ENCODE measurements around the gene MEGF8.

MEGF8 gene

DNA sequence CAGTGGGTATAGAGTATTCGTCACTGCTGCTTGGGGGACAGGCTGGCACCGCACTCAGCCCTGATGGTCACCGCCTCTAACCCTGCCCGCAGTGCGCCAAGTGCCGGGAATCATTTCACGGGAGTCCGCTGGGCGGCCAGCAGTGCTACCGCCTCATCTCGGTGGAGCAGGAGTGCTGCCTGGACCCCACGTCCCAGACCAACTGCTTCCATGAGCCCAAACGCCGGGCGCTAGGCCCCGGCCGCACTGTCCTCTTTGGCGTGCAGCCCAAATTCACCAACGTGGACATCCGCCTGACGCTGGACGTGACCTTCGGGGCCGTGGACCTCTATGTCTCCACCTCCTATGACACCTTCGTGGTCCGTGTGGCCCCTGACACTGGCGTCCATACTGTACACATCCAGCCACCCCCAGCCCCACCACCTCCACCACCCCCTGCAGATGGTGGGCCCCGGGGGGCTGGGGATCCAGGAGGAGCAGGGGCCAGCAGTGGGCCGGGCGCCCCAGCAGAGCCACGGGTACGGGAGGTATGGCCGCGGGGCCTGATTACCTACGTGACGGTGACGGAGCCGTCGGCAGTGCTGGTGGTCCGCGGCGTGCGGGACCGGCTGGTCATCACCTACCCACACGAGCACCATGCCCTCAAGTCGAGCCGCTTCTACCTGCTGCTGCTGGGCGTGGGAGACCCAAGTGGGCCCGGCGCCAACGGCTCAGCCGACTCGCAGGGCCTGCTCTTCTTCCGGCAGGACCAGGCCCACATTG is 50.2 kb downstream of the MEGF8 start:
- Mint-ChIP-seq H3K27ac (no peak overlapping the region), H3K4me3 (no peak overlapping the region), H3K27me3 (ENCODE audit: low read depth) (no peaks in the 10 kb centered on the region), H3K4me1 (ENCODE audit: low read depth) (no peaks in the 10 kb centered on the region), H3K36me3 (ENCODE audit: low read depth) (no peaks in the 10 kb centered on the region), H3K9me3 (no peaks in the 10 kb centered on the region)

DNA sequence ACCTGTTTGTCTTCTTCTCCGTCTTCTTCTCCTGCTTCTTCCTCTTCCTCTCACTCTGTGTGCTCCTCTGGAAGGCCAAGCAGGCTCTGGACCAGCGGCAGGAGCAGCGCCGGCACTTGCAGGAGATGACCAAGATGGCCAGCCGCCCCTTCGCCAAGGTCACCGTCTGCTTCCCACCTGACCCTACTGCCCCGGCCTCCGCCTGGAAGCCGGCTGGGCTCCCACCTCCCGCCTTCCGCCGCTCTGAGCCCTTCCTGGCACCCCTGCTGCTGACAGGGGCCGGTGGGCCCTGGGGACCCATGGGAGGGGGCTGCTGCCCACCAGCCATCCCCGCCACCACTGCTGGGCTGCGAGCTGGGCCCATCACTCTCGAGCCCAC is 50.7 kb downstream of the MEGF8 start:
- no peaks in the 10 kb centered on the region for H3K9me3 Mint-ChIP-seq
- no peak overlapping the region for H3K27ac Mint-ChIP-seq
- no peaks in the 10 kb centered on the region for H3K4me1 Mint-ChIP-seq (ENCODE audit: low read depth)
- no peak overlapping the region for H3K4me3 Mint-ChIP-seq
- no peaks in the 10 kb centered on the region for H3K27me3 Mint-ChIP-seq (ENCODE audit: low read depth)
- H3K36me3 Mint-ChIP-seq (ENCODE audit: low read depth), result no peaks in the 10 kb centered on the region

DNA sequence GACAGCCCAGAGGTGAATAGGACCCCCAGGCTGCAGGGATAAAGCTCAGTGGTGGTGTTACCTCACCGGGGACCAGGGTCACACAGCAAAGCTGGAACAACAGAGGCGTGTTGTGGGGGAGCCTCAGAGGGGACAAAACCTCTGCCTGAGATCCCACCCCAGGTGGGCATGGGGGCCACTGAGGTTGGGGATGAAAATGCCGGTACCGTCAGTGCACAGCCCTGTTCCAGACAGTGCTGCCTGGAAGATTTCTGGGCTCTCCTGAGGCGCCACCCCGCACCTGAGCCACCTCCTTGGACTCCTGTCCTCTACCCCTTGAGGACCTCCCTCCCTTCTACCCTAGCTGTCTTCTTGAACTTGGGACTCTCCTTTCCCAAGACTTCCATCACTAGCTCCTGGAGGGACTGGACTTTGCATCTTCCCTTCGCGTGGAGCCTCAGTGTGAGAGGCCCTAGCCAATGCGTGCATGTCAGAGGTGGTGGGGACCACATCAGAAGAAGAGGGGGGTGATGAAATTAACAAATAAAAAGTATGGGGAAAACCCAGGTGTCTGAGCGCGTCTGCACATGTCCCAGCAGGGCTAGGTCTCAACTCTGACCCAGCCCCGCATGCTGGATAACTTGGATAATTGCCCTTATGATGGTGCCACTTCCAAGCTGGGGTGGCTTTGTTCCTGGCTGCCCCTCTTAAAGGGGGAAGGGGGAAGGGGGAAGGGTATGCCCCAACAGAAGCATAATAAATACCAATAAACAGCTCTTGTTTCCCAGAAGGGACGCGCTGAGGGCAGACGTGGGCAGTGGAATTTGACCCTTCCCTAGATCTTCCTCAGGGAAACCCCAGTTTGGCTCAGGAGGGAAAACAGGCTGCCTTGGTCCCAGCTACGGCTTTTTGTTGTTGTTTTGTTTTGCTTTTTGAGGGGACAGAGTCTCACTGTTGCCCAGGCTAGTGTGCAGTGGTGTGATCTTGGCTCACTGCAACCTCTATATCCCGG is 53.1 kb downstream of the MEGF8 start:
- Mint-ChIP-seq H3K9me3 (no peaks in the 10 kb centered on the region), H3K36me3 (ENCODE audit: low read depth) (no peaks in the 10 kb centered on the region), H3K27ac (no peak overlapping the region), H3K4me3 (no peak overlapping the region), H3K27me3 (ENCODE audit: low read depth) (peaks cover 7% of the 10 kb centered on the region), H3K4me1 (ENCODE audit: low read depth) (no peaks in the 10 kb centered on the region)

DNA sequence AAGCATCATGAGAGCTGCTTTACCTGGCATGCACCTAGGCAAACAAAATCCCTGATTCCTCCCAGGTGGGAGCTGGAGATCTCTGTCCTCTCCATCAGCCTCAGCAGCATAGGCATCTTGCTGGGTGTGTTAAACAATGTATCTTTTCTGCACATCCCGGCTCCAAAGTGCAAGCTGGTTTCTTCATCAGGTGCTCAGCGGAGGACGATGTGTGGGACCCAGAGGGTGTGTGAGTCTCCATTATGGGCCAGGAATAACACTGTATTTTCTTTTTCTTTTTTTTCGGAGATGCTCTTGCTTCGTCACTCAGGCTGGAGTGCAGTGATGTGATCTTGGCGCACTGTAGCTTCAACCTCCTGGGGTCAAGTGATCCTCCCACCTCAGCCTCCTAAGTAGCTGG is 54.7 kb downstream of the MEGF8 start:
- no peaks in the 10 kb centered on the region for H3K9me3 Mint-ChIP-seq
- H3K4me3 Mint-ChIP-seq, result no peak overlapping the region

DNA sequence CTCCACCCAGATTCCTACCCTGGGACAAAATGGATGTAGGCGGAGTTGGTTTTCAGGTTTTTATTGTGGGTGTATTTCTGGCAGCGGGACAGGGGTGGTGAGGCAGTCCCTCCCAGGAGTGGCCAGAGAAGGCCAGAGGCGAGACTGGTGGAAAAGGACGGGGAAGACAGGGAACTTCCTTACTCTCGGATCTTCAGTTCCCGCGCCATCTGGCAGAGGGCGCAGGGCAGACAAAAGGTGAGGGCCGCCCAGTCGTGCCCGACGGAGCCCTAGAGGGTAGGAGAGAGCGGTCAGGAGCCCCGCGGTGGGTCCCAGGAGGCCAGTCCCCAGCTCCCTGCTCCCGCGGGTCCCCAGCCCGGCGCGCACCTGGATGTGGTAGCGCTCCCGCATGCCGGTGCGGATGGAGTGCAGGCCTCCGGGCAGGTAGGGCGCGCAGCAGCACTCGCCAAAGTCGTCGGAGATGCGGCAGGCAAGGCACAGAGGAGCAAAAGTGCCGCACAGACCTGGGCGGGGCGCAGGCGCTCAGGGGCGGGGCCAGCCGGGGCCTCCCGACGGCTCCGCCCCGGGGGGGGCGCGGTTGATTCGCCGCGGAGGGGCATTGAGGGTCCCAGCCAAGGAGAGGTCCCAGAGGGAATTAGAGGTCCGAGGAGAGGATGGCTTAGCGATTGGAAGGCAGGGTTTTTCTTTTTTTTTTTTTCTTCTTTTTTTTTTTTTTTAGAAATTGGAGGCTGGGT is 61.7 kb downstream of the MEGF8 start:
- Mint-ChIP-seq H3K36me3 (ENCODE audit: low read depth) (no peaks in the 10 kb centered on the region), H3K4me1 (ENCODE audit: low read depth) (peaks cover 5% of the 10 kb centered on the region), H3K27me3 (ENCODE audit: low read depth) (peaks cover 41% of the 10 kb centered on the region), H3K27ac (no peak overlapping the region), H3K9me3 (no peaks in the 10 kb centered on the region), H3K4me3 (peak overlapping the region; percentile 49)

More for the DNA sequence above, 54.7 kb downstream of the MEGF8 start:
- Mint-ChIP-seq H3K27me3 (ENCODE audit: low read depth) (peaks cover 7% of the 10 kb centered on the region), H3K4me1 (ENCODE audit: low read depth) (no peaks in the 10 kb centered on the region), H3K27ac (no peak overlapping the region), H3K36me3 (ENCODE audit: low read depth) (no peaks in the 10 kb centered on the region)

DNA sequence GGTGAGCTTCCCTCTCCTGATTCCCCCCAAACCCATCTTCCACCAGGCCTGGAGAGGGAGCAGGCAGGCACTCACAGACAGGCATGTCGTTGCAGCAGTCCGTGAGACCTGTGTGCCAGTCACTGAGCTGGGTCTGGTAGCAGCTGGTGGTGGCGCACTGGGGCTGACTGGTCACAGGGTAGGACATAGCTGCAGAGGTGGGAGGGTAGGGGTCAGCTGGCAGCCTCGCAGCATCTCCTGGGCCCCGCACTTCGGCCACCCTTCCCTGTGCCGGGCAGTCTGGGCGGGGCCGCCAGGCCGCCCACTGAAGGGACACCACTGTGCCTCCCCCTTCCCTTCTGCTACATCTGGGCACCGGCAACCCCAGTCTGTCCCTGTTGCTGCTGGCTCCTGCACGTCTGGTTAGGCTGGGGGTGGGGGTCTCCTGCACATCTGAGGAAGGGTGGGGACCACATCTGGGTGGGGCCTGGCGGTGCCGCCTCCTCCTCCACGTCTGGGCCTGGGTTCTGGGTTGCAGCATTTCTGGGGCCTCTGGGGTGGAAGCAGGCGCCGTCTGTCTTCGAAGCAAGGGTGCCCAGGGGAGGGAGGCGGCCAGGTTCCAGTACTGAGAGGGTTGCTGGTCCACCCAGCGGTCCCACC is 63.5 kb downstream of the MEGF8 start:
- Mint-ChIP-seq H3K36me3 (ENCODE audit: low read depth) (no peaks in the 10 kb centered on the region), H3K4me3 (no peak overlapping the region), H3K4me1 (ENCODE audit: low read depth) (peaks cover 5% of the 10 kb centered on the region), H3K27ac (no peak overlapping the region), H3K9me3 (no peaks in the 10 kb centered on the region), H3K27me3 (ENCODE audit: low read depth) (peaks cover 36% of the 10 kb centered on the region)

DNA sequence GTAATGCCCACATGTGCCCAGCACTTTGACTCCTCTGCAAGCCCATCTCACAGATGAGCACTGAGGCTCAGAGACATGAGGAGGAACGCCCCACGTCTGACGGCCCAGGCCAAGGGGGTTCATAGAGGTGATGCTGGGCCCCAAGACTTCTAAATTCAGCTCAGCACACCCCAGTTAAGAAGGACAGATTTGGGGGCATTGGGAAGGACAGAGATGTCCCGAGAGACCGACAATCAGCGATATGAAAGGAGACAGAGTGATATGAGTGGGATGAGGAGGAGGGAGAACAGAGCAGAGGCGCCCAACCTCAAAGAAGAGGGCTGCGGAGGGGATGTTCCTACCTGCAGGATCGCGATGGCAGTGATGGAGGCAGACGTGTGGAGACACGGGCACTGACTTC is 64.5 kb downstream of the MEGF8 start, which contains the start of gene CNFN:
TSS of gene CNFN (minus strand) at position 399 of the 400 bp plus-strand sequence. CDS start 1,260 bp downstream, outside the sequence.
- Mint-ChIP-seq H3K4me3 (no peak within 1 kb of the TSS), H3K9me3 (no peaks in the 10 kb centered on the region), H3K27ac (no peak within 1 kb of the TSS), H3K27me3 (ENCODE audit: low read depth) (peaks cover 36% of the 10 kb centered on the region), H3K4me1 (ENCODE audit: low read depth) (peaks cover 5% of the 10 kb centered on the region), H3K36me3 (ENCODE audit: low read depth) (no peaks in the 10 kb centered on the region)

DNA sequence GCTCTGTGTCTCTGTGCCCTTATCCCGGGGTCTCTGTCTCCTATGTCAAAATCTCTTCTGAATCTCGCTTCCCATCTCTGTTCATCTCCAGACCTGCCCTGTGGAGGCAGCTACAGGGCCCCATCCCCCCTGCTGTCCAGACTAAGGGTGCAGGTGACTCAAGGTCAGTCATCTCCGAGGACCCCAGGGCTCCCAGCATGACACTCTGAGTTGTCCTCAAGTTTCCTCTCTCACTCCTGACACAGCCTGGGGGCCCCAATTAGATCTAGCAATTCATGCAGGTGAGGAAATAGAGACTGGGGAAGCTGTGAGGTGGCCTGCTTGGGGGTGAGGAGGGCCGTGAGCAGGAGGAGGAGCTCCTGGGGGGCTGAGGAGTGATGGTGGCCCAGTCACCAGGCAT is 66.7 kb downstream of the MEGF8 start:
- Mint-ChIP-seq H3K36me3 (ENCODE audit: low read depth) (no peaks in the 10 kb centered on the region), H3K27ac (no peak overlapping the region), H3K9me3 (no peaks in the 10 kb centered on the region), H3K4me1 (ENCODE audit: low read depth) (peaks cover 8% of the 10 kb centered on the region), H3K27me3 (ENCODE audit: low read depth) (peaks cover 29% of the 10 kb centered on the region), H3K4me3 (no peak overlapping the region)

DNA sequence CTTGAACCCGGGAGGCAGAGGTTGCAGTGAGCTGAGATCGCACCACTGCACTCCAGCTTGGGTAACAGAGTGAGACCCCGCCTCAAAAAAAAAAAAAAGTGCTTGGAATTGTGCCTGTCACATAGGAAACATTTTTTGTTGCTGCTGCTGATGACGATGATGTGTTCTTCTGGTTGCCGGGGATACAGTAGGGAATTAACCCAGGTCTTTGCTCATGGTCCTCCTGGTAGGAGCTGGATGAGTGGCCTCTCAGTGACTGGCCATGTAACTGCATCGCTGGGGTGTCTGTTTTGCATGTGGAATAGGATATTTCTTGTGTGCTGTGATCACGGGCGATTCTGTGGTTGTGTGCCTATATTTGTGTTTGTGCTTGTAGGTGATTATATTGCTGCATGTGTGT is 69.3 kb downstream of the MEGF8 start:
- H3K9me3 Mint-ChIP-seq, result no peaks in the 10 kb centered on the region
- peaks cover 20% of the 10 kb centered on the region for H3K27me3 Mint-ChIP-seq (ENCODE audit: low read depth)
- no peak overlapping the region for H3K4me3 Mint-ChIP-seq

DNA sequence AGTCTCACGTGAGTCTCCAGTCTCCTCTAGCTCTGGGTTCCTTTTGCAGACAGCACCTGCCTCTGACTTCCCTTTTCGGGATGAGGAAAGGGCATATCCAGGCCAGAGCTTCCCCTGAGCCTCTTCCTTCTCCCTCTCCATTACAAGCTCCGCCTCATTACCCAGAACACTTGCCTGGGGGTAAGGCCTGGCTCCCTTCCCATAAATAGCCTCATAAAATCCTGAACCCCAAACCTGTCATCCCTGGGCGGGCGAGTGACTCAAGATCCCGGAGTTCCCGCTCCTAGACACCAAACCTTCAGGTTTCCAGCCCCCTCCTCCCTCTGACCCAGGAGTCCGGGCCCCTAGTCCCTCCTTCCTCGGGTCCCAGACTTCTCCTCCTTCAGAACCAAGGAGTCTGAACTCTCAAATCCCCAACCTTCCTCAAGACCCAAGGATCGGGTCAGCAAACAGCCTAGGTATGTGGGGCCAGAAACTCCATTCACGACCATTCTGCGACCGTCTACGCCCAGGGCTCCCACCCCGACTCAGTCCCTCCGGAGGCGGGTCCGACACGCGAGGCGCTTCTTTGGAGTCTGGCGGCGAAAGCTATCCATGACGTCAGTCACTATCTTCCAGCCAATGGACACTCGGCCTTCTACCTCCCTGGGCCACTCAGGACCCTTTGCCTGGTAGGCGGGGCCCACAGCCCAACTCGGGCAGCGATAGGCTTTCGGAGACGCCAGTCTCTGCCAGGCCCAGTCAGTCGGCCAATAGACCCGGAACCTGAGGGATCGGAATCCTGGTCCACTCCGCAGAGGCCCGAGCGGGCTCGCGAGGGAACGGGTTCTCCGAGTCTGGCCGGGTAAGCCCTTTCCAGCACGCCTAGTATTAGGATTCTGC is 71.2 kb downstream of the MEGF8 start:
- H3K36me3 Mint-ChIP-seq (ENCODE audit: low read depth), result peaks cover 6% of the 10 kb centered on the region
- no peaks in the 10 kb centered on the region for H3K9me3 Mint-ChIP-seq
- peak overlapping the region; percentile 92 for H3K27ac Mint-ChIP-seq
- peak overlapping the region; percentile 84 for H3K4me3 Mint-ChIP-seq
- peaks cover 21% of the 10 kb centered on the region for H3K4me1 Mint-ChIP-seq (ENCODE audit: low read depth)
- peaks cover 6% of the 10 kb centered on the region for H3K27me3 Mint-ChIP-seq (ENCODE audit: low read depth)

More for the DNA sequence above, 69.3 kb downstream of the MEGF8 start:
- H3K27ac Mint-ChIP-seq, result no peak overlapping the region
- no peaks in the 10 kb centered on the region for H3K36me3 Mint-ChIP-seq (ENCODE audit: low read depth)
- peaks cover 16% of the 10 kb centered on the region for H3K4me1 Mint-ChIP-seq (ENCODE audit: low read depth)

DNA sequence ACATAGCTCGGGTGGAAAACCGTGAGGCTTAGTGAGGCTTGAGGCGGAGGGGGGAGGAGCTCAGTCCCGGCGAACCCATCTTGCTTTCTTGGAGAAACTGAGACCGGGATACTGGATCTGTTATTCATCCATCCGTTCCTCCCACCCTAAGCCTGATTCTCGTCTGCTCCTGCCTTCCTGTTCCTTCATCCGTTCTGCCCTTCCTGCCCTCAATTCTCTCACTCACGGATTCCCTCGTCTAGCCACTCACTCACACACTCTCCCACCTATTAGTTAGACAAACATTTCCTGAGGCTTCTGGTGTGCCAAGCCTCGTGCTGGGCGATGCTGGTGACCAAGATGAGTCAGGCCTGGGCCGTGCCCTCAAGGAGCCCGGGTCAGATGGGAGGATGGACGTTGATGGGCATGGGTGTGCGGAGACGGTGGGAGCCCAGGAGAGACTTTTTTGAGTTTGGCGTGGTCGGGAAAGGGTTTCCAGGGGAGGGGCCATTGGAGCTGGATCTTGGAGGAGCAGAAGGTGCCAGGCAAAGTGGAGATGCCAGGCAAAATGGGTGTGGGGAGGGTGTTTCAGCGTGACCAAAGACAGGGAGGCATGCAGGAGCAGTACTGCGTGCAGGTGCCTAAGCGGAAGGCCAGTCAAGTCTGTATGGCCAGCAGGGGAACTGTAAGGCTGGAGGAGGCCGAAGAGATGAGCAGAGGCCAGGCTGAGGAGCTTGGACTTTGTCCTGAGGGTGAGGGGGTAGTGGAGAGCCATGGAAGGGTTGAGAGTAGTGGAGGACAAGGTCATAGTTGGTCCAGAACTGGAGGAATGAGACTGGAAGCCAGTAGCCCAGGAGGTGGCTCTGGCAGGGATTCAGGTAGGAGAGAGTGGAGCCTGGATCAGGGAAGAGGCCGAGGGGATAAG is 72.1 kb downstream of the MEGF8 start:
- peaks cover 21% of the 10 kb centered on the region for H3K4me1 Mint-ChIP-seq (ENCODE audit: low read depth)
- H3K27me3 Mint-ChIP-seq (ENCODE audit: low read depth), result no peaks in the 10 kb centered on the region
- H3K4me3 Mint-ChIP-seq, result peak overlapping the region; percentile 84
- H3K36me3 Mint-ChIP-seq (ENCODE audit: low read depth), result peaks cover 6% of the 10 kb centered on the region
- H3K27ac Mint-ChIP-seq, result peak overlapping the region; percentile 92
- H3K9me3 Mint-ChIP-seq, result no peaks in the 10 kb centered on the region

DNA sequence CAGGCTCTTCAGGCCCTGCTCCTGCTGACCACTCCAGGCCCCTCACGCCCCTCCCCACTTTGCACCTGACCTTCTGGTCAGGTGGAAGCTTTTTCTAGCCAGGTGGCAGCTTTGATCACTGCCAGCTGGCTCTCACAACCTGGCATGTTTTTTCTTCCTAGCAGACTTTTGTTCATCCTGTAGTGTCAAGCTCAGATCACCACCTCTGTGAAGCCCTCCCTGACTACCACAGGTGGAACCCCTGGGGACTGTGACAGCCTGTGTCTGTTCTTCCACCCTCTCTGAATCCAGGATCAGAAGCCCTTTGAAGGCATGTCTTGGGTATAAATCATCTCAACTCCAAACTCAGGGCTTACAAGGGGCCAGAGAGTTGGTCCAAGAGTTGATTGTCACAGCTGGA is 75.0 kb downstream of the MEGF8 start:
- peaks cover 21% of the 10 kb centered on the region for H3K4me1 Mint-ChIP-seq (ENCODE audit: low read depth)
- no peaks in the 10 kb centered on the region for H3K27me3 Mint-ChIP-seq (ENCODE audit: low read depth)
- H3K9me3 Mint-ChIP-seq, result no peaks in the 10 kb centered on the region
- H3K4me3 Mint-ChIP-seq, result no peak overlapping the region
- H3K27ac Mint-ChIP-seq, result no peak overlapping the region
- peaks cover 9% of the 10 kb centered on the region for H3K36me3 Mint-ChIP-seq (ENCODE audit: low read depth)
